ENCODE data around the gene PITX1. TPM values are rescaled to one million over a fixed set of nuclear protein-coding genes. Genes with fewer than 3 reads are reported as not detected.

The PITX1 gene
- total and polyA plus RNA-seq, 2 donors, result 0.05 to 0.46 TPM

GRCh38 chr5:135072387-135073281 lies 38.6 kb upstream of the PITX1 start:
- no peak overlapping the region for H3K27ac ChIP-seq (ENCODE audit: low read depth in 1 of 2, low read length in 1 of 2)
- no peaks in the 10 kb centered on the region for H3K36me3 ChIP-seq (ENCODE audit: control insufficient read depth in 2 of 2, insufficient read depth in 2 of 2, low read length in 1 of 2)
- 84% methylated on average over 13 of the region's 13 CpGs for WGBS
- H3K9me3 ChIP-seq (ENCODE audit: control insufficient read depth in 2 of 2, insufficient read depth in 1 of 2, low read length in 1 of 2), result no peaks in the 10 kb centered on the region
- no peak overlapping the region for H3K4me3 ChIP-seq (ENCODE audit: low read length in 2 of 2)
- peaks cover 2 to 41% of the 10 kb centered on the region in 2 donors for H3K27me3 ChIP-seq (ENCODE audit: control insufficient read depth in 2 of 2, insufficient read depth in 1 of 2, low read length in 1 of 2)
- DNase-seq (ENCODE audit: low read depth in 6 of 9, low spot score in 9 of 9), result no peak
- no peaks in the 10 kb centered on the region for H3K4me1 ChIP-seq (ENCODE audit: control insufficient read depth in 2 of 2, insufficient read depth in 2 of 2, low read length in 2 of 2)

- no peaks in the 10 kb centered on the region for H3K9me3 ChIP-seq (ENCODE audit: control insufficient read depth in 2 of 2, insufficient read depth in 1 of 2, low read length in 1 of 2)
- 96% methylated on average over 6 of the region's 6 CpGs for WGBS
- H3K4me1 ChIP-seq (ENCODE audit: control insufficient read depth in 2 of 2, insufficient read depth in 2 of 2, low read length in 2 of 2), result no peaks in the 10 kb centered on the region
- no peak overlapping the region for H3K27ac ChIP-seq (ENCODE audit: low read depth in 1 of 2, low read length in 1 of 2)
- DNase-seq (ENCODE audit: low read depth in 6 of 9, low spot score in 9 of 9), result no peak
- H3K27me3 ChIP-seq (ENCODE audit: control insufficient read depth in 2 of 2, insufficient read depth in 1 of 2, low read length in 1 of 2), result peaks cover 2 to 35% of the 10 kb centered on the region in 2 donors
- H3K36me3 ChIP-seq (ENCODE audit: control insufficient read depth in 2 of 2, insufficient read depth in 2 of 2, low read length in 1 of 2), result no peaks in the 10 kb centered on the region
- H3K4me3 ChIP-seq (ENCODE audit: low read length in 2 of 2), result no peak overlapping the region
Measured at GRCh38 chr5:135071311-135071710, 37.3 kb upstream of the PITX1 start.

GRCh38 chr5:135069895-135070657 lies 36.0 kb upstream of the PITX1 start:
- Histone ChIP-seq H3K4me3 (ENCODE audit: low read length in 2 of 2) (no peak overlapping the region), H3K36me3 (ENCODE audit: control insufficient read depth in 2 of 2, insufficient read depth in 2 of 2, low read length in 1 of 2) (no peaks in the 10 kb centered on the region), H3K4me1 (ENCODE audit: control insufficient read depth in 2 of 2, insufficient read depth in 2 of 2, low read length in 2 of 2) (no peaks in the 10 kb centered on the region), H3K27me3 (ENCODE audit: control insufficient read depth in 2 of 2, insufficient read depth in 1 of 2, low read length in 1 of 2) (peaks cover 2 to 37% of the 10 kb centered on the region in 2 donors), H3K27ac (ENCODE audit: low read depth in 1 of 2, low read length in 1 of 2) (no peak overlapping the region), H3K9me3 (ENCODE audit: control insufficient read depth in 2 of 2, insufficient read depth in 1 of 2, low read length in 1 of 2) (no peaks in the 10 kb centered on the region)
- DNase-seq (ENCODE audit: low read depth in 6 of 9, low spot score in 9 of 9), result no peak
- 71% methylated on average over 19 of the region's 19 CpGs for WGBS

- no peaks in the 10 kb centered on the region for H3K4me1 ChIP-seq (ENCODE audit: control insufficient read depth in 2 of 2, insufficient read depth in 2 of 2, low read length in 2 of 2)
- H3K27ac ChIP-seq (ENCODE audit: low read depth in 1 of 2, low read length in 1 of 2), result no peak overlapping the region
- no peak for DNase-seq (ENCODE audit: low read depth in 6 of 9, low spot score in 9 of 9)
- H3K9me3 ChIP-seq (ENCODE audit: control insufficient read depth in 2 of 2, insufficient read depth in 1 of 2, low read length in 1 of 2), result no peaks in the 10 kb centered on the region
- H3K27me3 ChIP-seq (ENCODE audit: control insufficient read depth in 2 of 2, insufficient read depth in 1 of 2, low read length in 1 of 2), result peaks cover 2 to 36% of the 10 kb centered on the region in 2 donors
- 92% methylated on average over 15 of the region's 15 CpGs for WGBS
- H3K4me3 ChIP-seq (ENCODE audit: low read length in 2 of 2), result no peak overlapping the region
- no peaks in the 10 kb centered on the region for H3K36me3 ChIP-seq (ENCODE audit: control insufficient read depth in 2 of 2, insufficient read depth in 2 of 2, low read length in 1 of 2)
Measured at GRCh38 chr5:135069016-135069770, 35.2 kb upstream of the PITX1 start.

GRCh38 chr5:135067587-135067986 lies 33.6 kb upstream of the PITX1 start:
- no peak for DNase-seq (ENCODE audit: low read depth in 6 of 9, low spot score in 9 of 9)
- Histone ChIP-seq H3K36me3 (ENCODE audit: control insufficient read depth in 2 of 2, insufficient read depth in 2 of 2, low read length in 1 of 2) (no peaks in the 10 kb centered on the region), H3K9me3 (ENCODE audit: control insufficient read depth in 2 of 2, insufficient read depth in 1 of 2, low read length in 1 of 2) (no peaks in the 10 kb centered on the region), H3K4me3 (ENCODE audit: low read length in 2 of 2) (no peak overlapping the region), H3K27me3 (ENCODE audit: control insufficient read depth in 2 of 2, insufficient read depth in 1 of 2, low read length in 1 of 2) (peaks cover 2 to 32% of the 10 kb centered on the region in 2 donors), H3K4me1 (ENCODE audit: control insufficient read depth in 2 of 2, insufficient read depth in 2 of 2, low read length in 2 of 2) (no peaks in the 10 kb centered on the region), H3K27ac (ENCODE audit: low read depth in 1 of 2, low read length in 1 of 2) (no peak overlapping the region)
- WGBS, result 79% methylated on average over 9 of the region's 9 CpGs

- no peak for DNase-seq (ENCODE audit: low read depth in 6 of 9, low spot score in 9 of 9)
- Histone ChIP-seq H3K4me1 (ENCODE audit: control insufficient read depth in 2 of 2, insufficient read depth in 2 of 2, low read length in 2 of 2) (no peaks in the 10 kb centered on the region), H3K4me3 (ENCODE audit: low read length in 2 of 2) (no peak overlapping the region), H3K27me3 (ENCODE audit: control insufficient read depth in 2 of 2, insufficient read depth in 1 of 2, low read length in 1 of 2) (peaks cover under 1 to 36% of the 10 kb centered on the region in 2 donors), H3K36me3 (ENCODE audit: control insufficient read depth in 2 of 2, insufficient read depth in 2 of 2, low read length in 1 of 2) (no peaks in the 10 kb centered on the region), H3K9me3 (ENCODE audit: control insufficient read depth in 2 of 2, insufficient read depth in 1 of 2, low read length in 1 of 2) (no peaks in the 10 kb centered on the region), H3K27ac (ENCODE audit: low read depth in 1 of 2, low read length in 1 of 2) (no peak overlapping the region)
- 95% methylated on average over 5 of the region's 5 CpGs for WGBS
Measured at GRCh38 chr5:135066781-135067180, 32.8 kb upstream of the PITX1 start.

GRCh38 chr5:135065306-135066265 lies 31.6 kb upstream of the PITX1 start:
- WGBS, result 85% methylated on average over 16 of the region's 16 CpGs
- H3K9me3 ChIP-seq (ENCODE audit: control insufficient read depth in 2 of 2, insufficient read depth in 1 of 2, low read length in 1 of 2), result no peaks in the 10 kb centered on the region
- no peak overlapping the region for H3K4me3 ChIP-seq (ENCODE audit: low read length in 2 of 2)
- no peak overlapping the region for H3K27ac ChIP-seq (ENCODE audit: low read depth in 1 of 2, low read length in 1 of 2)
- H3K27me3 ChIP-seq (ENCODE audit: control insufficient read depth in 2 of 2, insufficient read depth in 1 of 2, low read length in 1 of 2), result peaks cover 0 to 34% of the 10 kb centered on the region in 2 donors
- H3K36me3 ChIP-seq (ENCODE audit: control insufficient read depth in 2 of 2, insufficient read depth in 2 of 2, low read length in 1 of 2), result no peaks in the 10 kb centered on the region
- DNase-seq (ENCODE audit: low read depth in 6 of 9, low spot score in 9 of 9), result no peak
- no peaks in the 10 kb centered on the region for H3K4me1 ChIP-seq (ENCODE audit: control insufficient read depth in 2 of 2, insufficient read depth in 2 of 2, low read length in 2 of 2)

GRCh38 chr5:135064235-135064570 lies 30.2 kb upstream of the PITX1 start:
- no peak overlapping the region for H3K4me3 ChIP-seq (ENCODE audit: low read length in 2 of 2)
- peaks cover 0 to 38% of the 10 kb centered on the region in 2 donors for H3K27me3 ChIP-seq (ENCODE audit: control insufficient read depth in 2 of 2, insufficient read depth in 1 of 2, low read length in 1 of 2)
- no peaks in the 10 kb centered on the region for H3K9me3 ChIP-seq (ENCODE audit: control insufficient read depth in 2 of 2, insufficient read depth in 1 of 2, low read length in 1 of 2)
- H3K27ac ChIP-seq (ENCODE audit: low read depth in 1 of 2, low read length in 1 of 2), result no peak overlapping the region
- no peaks in the 10 kb centered on the region for H3K4me1 ChIP-seq (ENCODE audit: control insufficient read depth in 2 of 2, insufficient read depth in 2 of 2, low read length in 2 of 2)
- no peaks in the 10 kb centered on the region for H3K36me3 ChIP-seq (ENCODE audit: control insufficient read depth in 2 of 2, insufficient read depth in 2 of 2, low read length in 1 of 2)
- WGBS, result 86% methylated on average over 4 of the region's 4 CpGs
- no peak for DNase-seq (ENCODE audit: low read depth in 6 of 9, low spot score in 9 of 9)

All from thymus (tissue), 11 donors.